Activated CD4-positive, alpha-beta T cell treated with anti-CD3 and anti-CD28 coated beads, Interleukin-2, amount 50 U/mL, for 16 hours (primary cell): Measurements from ENCODE around the gene HILPDA.
"Not testable (repeated sequence)": the region's sequence is repeated elsewhere in the genome, so short reads cannot be mapped to it uniquely, and the experiment has no call there.

Experiments
- DNase-seq: peaks from one replicate; pipeline ENCODE4 v3.0.0-alpha.2; 2020

HILPDA gene

GRCh38 chr7:128434413-128435326, 21.0 kb upstream of the HILPDA start:
- DNase-seq, result no peak

GRCh38 chr7:128435327-128435686, 20.4 kb upstream of the HILPDA start:
- no peak for DNase-seq

GRCh38 chr7:128437426-128438332, 18.0 kb upstream of the HILPDA start:
- DNase-seq, result no peak

- DNase-seq, result no peak
Observed at GRCh38 chr7:128442356-128442755, 13.3 kb upstream of the HILPDA start.

GRCh38 chr7:128443831-128444600, 11.7 kb upstream of the HILPDA start:
- no peak for DNase-seq

GRCh38 chr7:128446306-128446705, 9.4 kb upstream of the HILPDA start:
- DNase-seq, result no peak

- no peak for DNase-seq
Observed at GRCh38 chr7:128447941-128448564, 7.6 kb upstream of the HILPDA start.

- no peak for DNase-seq
Observed at GRCh38 chr7:128448751-128449302, 6.9 kb upstream of the HILPDA start.

- DNase-seq, result no peak
Observed at GRCh38 chr7:128450409-128450808, 5.3 kb upstream of the HILPDA start.

- DNase-seq, result no peak
Observed at GRCh38 chr7:128450913-128451312, 4.8 kb upstream of the HILPDA start.

- DNase-seq, result no peak
Observed at GRCh38 chr7:128452552-128452951, 3.1 kb upstream of the HILPDA start.

GRCh38 chr7:128453836-128454804, 1.6 kb upstream of the HILPDA start:
- no peak for DNase-seq

GRCh38 chr7:128454808-128455542, 703 bp upstream of the HILPDA start:
- no peak for DNase-seq

GRCh38 chr7:128456255-128456725, 612 bp downstream of the HILPDA start:
- no peak for DNase-seq

- DNase-seq, result not testable (repeated sequence)
Observed at GRCh38 chr7:128457385-128457784, 1.7 kb downstream of the HILPDA start.

GRCh38 chr7:128458956-128459355, 3.3 kb downstream of the HILPDA start:
- DNase-seq, result peak; percentile 74

GRCh38 chr7:128459394-128459878, 3.8 kb downstream of the HILPDA start:
- peak; percentile 77 for DNase-seq

- DNase-seq, result no peak
Observed at GRCh38 chr7:128462460-128462859, 6.8 kb downstream of the HILPDA start.

GRCh38 chr7:128463345-128463744, 7.7 kb downstream of the HILPDA start:
- DNase-seq, result not testable (repeated sequence)

GRCh38 chr7:128463933-128464332, 8.3 kb downstream of the HILPDA start:
- not testable (repeated sequence) for DNase-seq
